GM10248 (cell line): Measurements from ENCODE around the gene CKAP2L.

Experiments used
- CTCF ChIA-PET: fragments of 300-600 bp; sonication (Branson Sonifier 250); formaldehyde crosslinking; extraction: SDS; loops from one replicate; lab custom pipeline; 2021; ENCODE audit warnings: antibody characterized with exemption; lab: Yijun Ruan, JAX
- POLR2A ChIA-PET: fragments of 350-650 bp; sonication (Branson Sonifier 250); formaldehyde crosslinking; extraction: SDS; loops from one replicate; lab custom pipeline; 2020; ENCODE audit warnings: antibody characterized with exemption; lab: Yijun Ruan, JAX
- DNase-seq: peaks from one replicate; pipeline ENCODE4 v3.0.0; 2012; ENCODE audit errors: extremely low spot score
- CTCF ChIP-seq: IDR thresholded peaks from 2 replicates; pipeline ENCODE4 v1.5.1; 2012; ENCODE audit warnings: mild to moderate bottlenecking, low read depth; ENCODE audit errors: extremely low read depth, missing control alignments, control extremely low read depth

The CKAP2L gene

GRCh38 chr2:112809112-112809511 lies 44.7 kb upstream of the CKAP2L start:
- POLR2A ChIA-PET = no interaction called here
- no peak for DNase-seq
- no peak for TF ChIP-seq CTCF
- CTCF ChIA-PET = interaction anchor here (1.0 to 1.7 kb wide), 10 partner anchors 11 to 318 kb away, joined by 3 to 10 read pairs (median 4); partner anchors contain the start of gene IL1A

GRCh38 chr2:112807233-112807807 lies 42.9 kb upstream of the CKAP2L start:
- no peak for TF ChIP-seq CTCF
- no peak for DNase-seq
- CTCF ChIA-PET = no interaction called here
- POLR2A ChIA-PET = no interaction called here

DNA sequence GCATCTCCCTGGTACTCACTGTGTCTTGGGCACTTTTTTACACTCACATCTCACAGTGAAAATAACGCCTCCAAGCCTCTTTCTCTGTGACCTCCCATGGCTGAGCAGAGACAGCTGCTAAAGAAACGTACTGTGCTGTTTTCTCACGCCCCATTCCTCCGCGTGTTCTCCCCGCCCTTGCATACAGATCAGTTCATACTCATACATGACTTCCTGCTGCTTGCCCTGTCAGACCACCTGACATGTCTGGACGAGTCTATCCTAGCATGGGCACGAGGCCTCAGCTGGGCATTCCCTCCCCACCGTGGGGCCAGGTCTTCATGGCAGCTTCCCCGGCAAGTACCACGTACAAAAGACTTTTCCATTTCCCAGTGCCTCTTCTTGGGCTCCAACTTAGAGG lies 41.1 kb upstream of the CKAP2L start:
- no peak for TF ChIP-seq CTCF
- ChIA-PET CTCF (interaction anchor here (1.1 to 1.6 kb wide), 3 partner anchors 11 to 135 kb away, joined by 3 to 4 read pairs (median 4); no protein-coding TSS in a partner anchor), POLR2A (no interaction called here)
- DNase-seq = peak; percentile 66

DNA sequence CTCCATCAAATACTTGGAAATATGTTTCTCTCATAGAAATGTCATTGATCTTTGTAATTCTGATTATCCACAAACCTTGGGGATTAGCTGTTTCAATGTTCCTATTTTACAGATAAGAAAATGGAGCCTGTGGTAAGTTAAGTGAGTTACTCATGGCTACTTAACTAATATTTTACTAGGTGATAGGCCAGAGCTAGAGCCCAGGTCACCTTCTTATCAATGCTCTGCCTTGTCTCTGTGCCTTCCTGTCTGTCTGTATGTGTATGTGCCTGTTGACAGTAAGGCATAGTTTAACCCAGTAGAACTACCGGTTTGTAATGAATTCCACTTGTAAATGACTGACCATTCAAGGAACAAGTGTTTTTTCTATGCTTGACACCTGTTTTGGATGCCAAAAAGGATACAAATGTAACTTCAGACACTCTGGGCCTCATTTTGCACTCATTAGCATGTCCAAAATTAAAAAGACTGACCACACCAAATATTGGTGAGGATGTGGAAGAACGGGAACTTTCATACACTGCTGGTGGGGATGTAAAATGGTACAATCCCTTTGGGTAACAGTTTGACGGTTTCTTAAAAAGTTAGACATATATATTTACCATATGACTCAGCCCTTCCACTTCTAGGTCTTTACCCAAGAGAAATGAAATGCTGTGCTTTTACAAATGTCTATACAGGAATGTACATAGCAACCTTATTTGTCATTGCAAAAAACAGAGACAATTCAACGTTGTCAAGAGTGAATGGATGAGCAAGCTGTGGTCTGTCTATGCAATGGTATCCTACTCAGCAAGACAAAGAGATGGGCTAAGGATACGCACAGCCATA lies 39.5 kb upstream of the CKAP2L start:
- POLR2A ChIA-PET = no interaction called here
- DNase-seq = no peak
- no peak for TF ChIP-seq CTCF
- CTCF ChIA-PET = interaction anchor here (1.1 to 1.8 kb wide), 2 partner anchors 10 to 18 kb away, joined by 4 to 5 read pairs; no protein-coding TSS in a partner anchor

GRCh38 chr2:112800881-112801583 lies 36.6 kb upstream of the CKAP2L start:
- ChIA-PET CTCF (interaction anchor here (0.8 to 1.5 kb wide), 9 partner anchors 10 to 84 kb away, joined by 3 to 5 read pairs (median 4); partner anchors contain the start of gene CKAP2L), POLR2A (no interaction called here)
- no peak for TF ChIP-seq CTCF
- DNase-seq = no peak
